ENCODE results near the gene CLN6.

- TF ChIP-seq, protein P1, sequence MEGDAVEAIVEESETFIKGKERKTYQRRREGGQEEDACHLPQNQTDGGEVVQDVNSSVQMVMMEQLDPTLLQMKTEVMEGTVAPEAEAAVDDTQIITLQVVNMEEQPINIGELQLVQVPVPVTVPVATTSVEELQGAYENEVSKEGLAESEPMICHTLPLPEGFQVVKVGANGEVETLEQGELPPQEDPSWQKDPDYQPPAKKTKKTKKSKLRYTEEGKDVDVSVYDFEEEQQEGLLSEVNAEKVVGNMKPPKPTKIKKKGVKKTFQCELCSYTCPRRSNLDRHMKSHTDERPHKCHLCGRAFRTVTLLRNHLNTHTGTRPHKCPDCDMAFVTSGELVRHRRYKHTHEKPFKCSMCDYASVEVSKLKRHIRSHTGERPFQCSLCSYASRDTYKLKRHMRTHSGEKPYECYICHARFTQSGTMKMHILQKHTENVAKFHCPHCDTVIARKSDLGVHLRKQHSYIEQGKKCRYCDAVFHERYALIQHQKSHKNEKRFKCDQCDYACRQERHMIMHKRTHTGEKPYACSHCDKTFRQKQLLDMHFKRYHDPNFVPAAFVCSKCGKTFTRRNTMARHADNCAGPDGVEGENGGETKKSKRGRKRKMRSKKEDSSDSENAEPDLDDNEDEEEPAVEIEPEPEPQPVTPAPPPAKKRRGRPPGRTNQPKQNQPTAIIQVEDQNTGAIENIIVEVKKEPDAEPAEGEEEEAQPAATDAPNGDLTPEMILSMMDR (conservative IDR thresholded peaks at IDR 0.05; ENCODE audit: low read length): no peak
- TF ChIP-seq EZH2phosphoT487 (IDR thresholded peaks at IDR 0.05; ENCODE audit: borderline replicate concordance, low read depth, low read length): no peak
These were observed 30.2 kb downstream of the CLN6 start for GRCh38 chr15:68199340-68199739.
